Fibroblast of skin of abdomen (primary cell): Measurements from ENCODE around the gene ADGRA1.

ENCODE experiments used
- DNase-seq: peaks from one replicate; pipeline ENCODE4 v3.0.0-alpha.2; 2013

Gene ADGRA1

GRCh38 chr10:133113146-133113830 is 25.6 kb downstream of the ADGRA1 start:
- DNase-seq, result no peak

GRCh38 chr10:133113847-133114246 is 26.1 kb downstream of the ADGRA1 start:
- no peak for DNase-seq

GRCh38 chr10:133114251-133114650 is 26.5 kb downstream of the ADGRA1 start:
- DNase-seq, result no peak

DNA sequence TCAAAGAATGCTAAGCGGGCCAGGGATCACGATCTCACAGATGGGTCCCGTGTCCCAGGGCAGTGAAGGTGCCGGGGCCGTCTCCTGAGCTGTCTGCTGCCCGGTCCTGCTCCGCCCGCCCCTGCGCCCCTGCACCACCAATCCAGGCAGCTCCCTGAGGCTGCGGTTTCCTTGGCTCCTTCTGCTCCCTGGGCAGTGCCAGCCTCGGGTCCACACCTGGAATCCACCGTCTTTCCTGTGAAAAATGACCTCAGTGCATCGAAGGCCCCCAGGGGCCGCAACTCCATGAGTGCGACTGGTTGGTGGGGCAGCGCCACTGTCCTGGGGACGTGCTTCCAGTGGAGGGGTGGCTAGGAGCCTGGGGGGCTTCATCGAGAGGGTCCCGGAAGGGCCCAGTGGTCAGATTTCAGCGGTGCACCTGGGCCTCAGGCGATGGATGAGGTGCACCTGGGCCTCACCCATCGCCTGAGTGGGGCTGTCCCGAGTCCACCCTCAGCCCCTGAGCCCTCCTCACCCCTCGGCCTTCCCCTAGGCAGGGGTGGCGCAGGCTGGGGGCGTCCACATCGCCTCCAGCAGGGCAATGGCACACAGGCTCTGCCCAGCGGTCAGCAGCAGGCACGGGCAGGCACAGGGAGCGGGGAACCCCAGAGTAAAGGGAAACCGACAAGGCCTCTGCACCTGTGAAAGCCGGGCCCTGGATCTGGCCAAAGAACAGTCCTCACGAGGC is 27.2 kb downstream of the ADGRA1 start:
- no peak for DNase-seq

DNA sequence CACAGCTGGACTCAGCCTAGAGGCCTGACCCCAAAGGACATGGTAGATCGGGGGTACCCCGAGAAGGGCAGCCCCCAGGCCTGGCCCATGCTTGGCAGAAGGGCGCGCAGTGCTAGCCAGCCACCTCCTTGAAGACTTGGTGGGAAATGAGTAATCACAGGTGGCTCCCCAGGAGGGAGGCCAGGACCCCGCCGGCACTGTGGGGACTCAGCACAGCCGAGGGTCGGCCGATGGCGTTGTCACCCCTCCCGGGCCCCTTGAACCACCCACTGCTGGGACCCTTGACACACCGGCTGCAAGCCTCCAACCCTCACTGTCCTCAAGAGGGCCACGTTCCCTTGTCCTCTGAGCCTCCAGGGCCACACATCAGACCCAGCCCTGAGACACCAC is 27.7 kb downstream of the ADGRA1 start:
- DNase-seq, result no peak

GRCh38 chr10:133115976-133116375 is 28.3 kb downstream of the ADGRA1 start:
- no peak for DNase-seq

DNA sequence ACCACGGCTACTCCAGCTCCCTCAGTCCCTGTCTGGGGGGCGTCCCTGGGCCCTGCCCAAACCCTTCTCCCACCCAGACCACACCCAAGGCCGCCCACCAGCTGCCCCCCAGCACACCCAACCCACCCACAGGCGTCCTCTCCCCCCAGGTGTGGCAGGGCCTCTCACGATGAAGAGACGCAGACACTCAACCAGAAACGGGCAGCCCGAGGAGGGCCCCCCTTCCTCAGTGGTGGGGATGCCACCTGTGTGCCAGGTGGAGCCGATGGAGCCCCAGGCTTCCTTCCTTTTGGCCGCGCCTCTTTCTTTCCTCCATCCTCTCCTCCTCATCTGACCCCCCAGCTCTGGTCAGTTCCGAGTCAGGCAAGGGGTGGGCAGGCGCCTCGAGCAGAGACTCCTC is 28.7 kb downstream of the ADGRA1 start:
- no peak for DNase-seq

- DNase-seq, result no peak
Observed at GRCh38 chr10:133117036-133117687, 29.4 kb downstream of the ADGRA1 start.

GRCh38 chr10:133117688-133118071 is 30.0 kb downstream of the ADGRA1 start:
- no peak for DNase-seq

DNA sequence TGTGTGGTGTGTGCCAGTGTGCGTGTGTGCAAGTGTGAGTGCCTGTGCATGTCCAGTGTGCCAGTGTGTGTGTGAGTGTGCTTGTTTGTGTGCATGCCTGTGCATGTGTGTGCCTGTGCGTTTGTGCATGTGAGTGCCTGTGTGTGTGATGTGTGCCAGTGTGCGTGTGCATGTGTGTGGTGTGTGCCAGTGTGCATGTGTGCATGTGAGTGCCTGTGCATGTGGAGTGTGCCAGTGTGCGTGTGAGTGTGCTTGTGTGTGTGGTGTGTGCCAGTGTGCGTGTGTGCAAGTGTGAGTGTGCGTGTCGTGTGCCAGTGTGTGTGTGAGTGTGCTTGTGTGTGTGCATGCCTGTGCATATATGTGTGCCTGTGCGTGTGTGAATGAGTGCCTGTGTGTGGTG is 33.8 kb downstream of the ADGRA1 start:
- no peak for DNase-seq

DNA sequence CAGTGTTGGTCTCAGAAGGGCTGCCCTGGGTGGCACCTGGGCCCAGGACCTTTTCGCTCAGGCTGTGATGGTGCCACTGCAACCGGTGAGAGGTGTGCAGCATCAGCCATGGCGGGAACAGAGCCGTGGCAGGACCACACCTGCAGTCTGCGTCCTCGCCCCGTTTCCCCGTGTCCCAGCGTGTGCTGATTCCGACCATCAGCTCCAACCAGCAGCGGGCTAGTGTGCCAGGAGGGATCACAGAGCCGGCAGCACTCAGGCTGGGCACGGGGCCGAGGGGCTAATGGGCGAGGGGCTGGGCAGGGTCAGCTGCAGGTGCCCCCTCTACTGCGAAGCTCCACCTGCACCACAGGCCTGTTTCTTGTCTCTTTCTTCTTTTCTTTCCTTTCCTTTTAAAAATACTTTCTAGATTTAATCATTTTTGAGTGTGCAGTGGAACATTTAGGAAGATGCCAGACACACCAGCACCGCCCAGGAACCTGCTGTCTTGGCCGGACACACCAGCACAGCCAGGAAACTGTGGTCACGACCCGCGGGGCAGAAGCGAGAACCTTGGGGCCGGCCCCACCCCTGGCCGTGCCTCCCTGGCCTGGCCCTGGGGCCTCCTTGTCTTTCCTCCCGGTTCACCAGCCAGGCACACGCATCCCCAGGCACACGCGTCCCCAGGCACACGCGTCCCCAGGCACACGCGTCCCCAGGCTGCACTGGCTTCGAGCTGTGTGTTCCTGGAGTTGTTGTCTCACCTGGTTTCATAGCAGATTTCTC is 34.6 kb downstream of the ADGRA1 start:
- no peak for DNase-seq

- DNase-seq, result no peak
Observed at GRCh38 chr10:133123050-133123745, 35.5 kb downstream of the ADGRA1 start.

- no peak for DNase-seq
Observed at GRCh38 chr10:133123746-133124356, 36.1 kb downstream of the ADGRA1 start.

DNA sequence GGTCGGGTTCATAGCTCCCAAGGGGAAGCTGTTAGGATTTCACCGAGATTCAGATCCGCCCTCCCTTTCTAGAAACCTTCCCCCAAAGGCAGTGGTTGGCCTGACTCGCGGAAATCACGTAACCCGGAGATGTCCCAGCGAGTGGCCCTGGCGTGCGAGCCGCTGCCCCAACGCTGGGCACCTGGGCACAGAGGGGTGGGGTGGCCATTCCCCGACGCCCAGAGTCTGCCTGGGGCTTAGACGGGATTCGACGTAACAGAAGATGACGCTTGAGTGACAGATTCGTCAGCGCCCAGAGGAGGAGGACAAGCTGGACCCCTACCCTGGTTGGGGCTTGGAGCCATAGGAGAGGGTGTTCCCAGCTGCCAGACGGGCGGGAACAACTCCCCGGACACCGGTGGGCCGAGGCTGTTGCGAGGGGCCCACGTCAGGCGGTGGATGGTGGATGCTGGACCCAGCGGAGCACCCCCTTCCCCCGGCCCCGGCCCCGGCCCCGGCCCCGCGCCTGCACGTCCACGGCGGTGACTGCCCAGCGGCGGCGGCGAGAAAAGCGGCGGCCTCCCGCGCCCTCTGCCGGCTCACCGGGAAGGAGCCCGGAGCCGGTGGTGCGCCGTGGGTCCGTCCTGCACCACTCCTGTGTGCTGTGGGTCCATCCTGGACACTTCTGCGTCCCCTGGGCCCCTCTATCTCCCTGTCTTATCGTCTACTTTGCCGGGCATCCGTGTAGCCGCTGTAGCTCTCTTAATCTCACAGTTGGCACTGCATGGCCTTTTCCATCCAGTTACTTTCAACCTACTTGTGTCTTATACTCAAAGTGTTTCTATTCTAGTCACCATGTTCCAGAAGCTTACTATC is 36.9 kb downstream of the ADGRA1 start:
- DNase-seq, result no peak

DNA sequence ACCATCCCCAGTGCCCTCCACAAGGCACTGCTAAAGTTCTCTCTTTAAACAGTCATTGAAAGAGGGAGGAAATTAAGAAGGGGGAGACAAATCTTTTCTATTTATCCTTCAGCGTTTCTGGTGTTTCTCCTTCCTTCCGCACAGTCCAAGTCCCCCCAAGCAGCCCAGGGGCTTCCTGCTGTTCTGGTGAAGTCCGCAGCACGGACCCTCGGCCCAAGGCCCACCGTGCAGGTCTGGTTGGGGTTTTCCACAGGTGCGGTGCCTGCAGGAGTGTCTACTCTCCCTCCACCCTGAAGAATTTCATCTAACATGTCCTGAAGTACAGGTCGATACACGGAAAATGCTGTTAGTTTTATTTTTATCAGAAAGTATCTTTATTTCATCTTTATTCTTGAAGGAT is 38.2 kb downstream of the ADGRA1 start:
- DNase-seq, result no peak

- DNase-seq, result no peak
Observed at GRCh38 chr10:133126431-133127290, 38.9 kb downstream of the ADGRA1 start.

- DNase-seq, result no peak
Observed at GRCh38 chr10:133127291-133128125, 39.8 kb downstream of the ADGRA1 start.

DNA sequence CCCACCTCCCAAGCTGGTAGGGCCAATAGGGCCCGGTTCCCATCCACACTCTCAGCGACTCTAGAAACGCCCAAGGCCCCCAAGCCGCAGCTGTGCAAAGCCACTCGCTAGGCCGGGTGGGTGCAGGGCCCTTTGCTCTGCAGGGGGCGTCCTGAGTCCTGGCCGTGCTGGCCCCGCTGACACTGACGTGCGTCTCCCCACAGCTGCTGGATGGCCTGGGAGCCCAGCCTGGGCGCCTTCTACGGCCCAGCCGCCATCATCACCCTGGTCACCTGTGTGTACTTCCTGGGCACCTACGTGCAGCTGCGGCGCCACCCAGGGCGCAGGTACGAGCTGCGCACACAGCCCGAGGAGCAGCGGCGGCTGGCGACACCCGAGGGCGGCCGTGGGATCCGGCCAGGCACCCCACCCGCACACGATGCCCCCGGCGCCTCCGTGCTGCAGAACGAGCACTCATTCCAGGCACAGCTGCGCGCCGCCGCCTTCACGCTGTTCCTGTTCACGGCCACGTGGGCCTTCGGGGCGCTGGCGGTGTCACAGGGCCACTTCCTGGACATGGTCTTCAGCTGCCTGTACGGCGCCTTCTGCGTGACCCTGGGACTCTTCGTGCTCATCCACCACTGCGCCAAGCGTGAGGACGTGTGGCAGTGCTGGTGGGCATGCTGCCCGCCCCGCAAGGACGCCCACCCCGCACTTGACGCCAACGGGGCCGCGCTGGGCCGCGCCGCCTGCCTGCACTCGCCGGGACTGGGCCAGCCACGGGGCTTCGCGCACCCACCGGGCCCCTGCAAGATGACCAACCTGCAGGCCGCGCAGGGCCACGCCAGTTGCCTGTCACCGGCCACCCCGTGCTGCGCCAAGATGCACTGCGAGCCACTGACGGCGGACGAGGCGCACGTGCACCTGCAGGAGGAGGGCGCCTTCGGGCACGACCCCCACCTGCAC is 40.7 kb downstream of the ADGRA1 start:
- DNase-seq, result no peak
